Germinal center (tissue), 1 donor: ENCODE measurements around the gene TACR2.

Source experiments
- DNase-seq: peaks from one replicate; pipeline ENCODE4 v3.0.0; 2012; ENCODE audit warnings: mixed read lengths, low spot score

TACR2 gene

GRCh38 chr10:69372126-69372980 is 44.4 kb downstream of the TACR2 start:
- no peak for DNase-seq

DNA sequence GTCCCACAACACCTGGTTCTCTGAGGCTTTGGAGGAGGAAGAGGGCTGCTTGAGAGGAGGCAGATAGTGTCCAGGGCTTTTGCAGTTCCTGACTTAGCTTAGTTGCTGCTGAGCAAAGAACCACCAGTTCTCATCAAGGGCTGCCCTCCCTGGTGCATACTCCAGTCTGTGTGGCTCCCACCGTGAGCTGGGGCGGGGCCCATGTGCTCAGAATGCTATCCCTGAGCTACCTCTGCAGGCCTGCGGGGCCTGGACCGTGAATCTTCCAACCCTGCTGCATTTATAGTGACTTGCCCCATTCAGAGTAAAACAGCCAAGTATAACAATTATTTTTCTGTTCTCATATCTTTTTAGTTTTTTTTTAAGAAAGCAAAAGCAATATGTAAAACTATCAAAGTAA is 49.2 kb downstream of the TACR2 start:
- no peak for DNase-seq

- DNase-seq, result no peak
Measured at GRCh38 chr10:69366738-69367137, 50.0 kb downstream of the TACR2 start.

GRCh38 chr10:69364232-69364940 is 52.3 kb downstream of the TACR2 start:
- no peak for DNase-seq

GRCh38 chr10:69363666-69364065 is 53.1 kb downstream of the TACR2 start:
- DNase-seq, result no peak

- no peak for DNase-seq
Measured at GRCh38 chr10:69362471-69362954, 54.2 kb downstream of the TACR2 start.

DNA sequence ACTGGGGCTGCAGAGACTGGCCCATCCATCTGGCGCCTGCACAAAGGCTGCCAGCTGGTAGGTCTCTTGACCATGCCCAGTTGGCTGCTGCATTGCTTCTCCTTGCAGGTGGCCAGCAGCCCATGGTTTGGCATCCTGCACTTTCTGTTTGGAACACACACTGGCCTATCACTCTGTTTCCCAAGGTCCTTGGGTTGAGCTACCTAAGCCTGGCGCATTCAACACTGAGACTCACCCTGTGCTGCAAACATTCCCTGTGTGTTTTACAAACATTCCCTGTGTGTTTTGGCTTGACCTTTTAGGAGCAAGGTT is 55.5 kb downstream of the TACR2 start:
- no peak for DNase-seq

GRCh38 chr10:69360485-69361302 is 56.0 kb downstream of the TACR2 start:
- DNase-seq, result no peak

DNA sequence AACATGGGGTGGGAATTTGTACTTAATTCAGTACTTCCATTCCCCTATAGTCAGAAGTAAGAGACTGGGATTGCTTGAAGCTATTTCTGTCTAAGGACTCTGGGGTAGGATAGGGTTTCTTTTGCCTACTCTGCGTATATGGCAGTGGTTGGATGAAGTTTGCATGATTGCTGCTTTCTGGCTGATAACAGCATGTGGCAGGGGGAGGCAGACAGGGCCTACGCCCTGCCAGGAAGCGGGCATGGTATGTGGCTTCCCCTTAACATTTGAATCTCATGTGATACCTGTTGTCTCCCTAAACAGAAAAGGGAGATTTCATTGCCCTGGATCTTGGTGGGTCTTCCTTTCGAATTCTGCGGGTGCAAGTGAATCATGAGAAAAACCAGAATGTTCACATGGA is 57.1 kb downstream of the TACR2 start:
- DNase-seq, result no peak

DNA sequence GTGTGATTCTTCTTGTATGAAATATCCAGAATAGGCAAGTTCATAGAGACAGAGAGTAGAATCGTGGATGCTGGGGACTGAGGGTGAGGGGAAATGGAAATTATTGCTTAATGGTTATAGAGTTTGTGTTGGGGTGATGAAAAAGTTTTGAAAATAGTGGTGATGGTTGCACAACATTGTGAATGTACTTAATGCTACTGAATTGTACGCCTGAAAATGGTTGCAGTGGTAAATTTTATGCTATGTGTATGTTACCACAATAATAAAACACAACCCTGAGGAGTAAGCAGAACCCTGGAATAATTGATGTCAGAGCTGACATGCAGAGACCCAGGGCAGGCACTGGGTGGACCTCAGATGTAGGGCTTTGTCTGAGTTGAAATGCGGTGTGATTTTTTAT is 57.6 kb downstream of the TACR2 start:
- no peak for DNase-seq

GRCh38 chr10:69358148-69358795 is 58.4 kb downstream of the TACR2 start:
- DNase-seq, result no peak

DNA sequence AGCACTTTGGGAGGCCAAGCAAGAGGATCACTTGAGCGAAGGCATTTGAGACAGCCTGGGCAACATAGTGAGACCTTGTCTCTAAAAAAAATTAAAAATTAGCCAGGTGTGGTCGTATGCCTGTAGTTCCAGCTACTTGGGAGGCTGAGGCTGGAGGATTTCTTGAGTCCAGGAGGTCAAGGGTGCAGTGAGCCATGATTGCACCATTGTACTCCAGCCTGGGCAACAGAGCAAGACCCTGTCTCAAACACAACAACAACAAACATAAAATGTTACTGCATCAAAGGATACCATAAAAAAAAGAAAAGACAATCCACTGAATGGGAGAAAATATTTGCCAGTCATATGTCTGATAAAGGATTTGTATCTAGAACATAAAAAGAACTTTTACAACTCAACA is 60.5 kb downstream of the TACR2 start:
- DNase-seq, result no peak

DNA sequence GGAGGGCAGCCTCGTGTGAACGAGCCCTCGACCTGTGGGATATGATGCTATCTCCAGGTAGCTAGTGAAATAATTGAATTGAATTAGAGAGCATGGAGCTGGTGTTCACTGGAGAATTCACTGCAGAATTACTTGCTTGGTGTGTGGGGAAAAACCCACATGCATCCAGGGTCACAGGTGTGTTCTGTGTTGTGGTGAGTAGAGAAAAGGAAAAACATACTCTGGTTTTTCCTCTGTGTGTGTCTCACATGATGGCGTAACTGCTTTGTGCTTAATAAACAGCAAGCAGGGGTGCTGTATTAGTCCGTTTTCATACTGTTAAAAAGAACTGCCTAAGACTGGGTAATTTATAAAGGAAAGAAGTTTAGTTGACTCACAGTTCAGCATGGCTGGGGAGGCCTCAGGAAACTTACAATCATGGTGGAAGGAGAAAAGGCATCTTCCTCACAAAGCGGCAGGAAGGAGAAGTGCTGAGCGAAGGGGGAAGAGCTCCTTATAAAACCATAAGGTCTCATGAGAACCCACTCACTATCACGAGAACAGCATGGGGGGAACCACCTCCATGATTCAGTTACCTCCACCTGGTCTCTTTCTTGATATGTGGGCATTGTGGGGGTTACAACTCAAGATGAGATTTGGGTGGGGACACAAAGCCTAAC is 62.6 kb downstream of the TACR2 start:
- DNase-seq, result no peak
